Activated naive CD4-positive, alpha-beta T cell treated with anti-CD3 and anti-CD28 coated beads for 36 hours (primary cell): ENCODE data around the gene COL4A1. TPM values are rescaled to one million over a fixed set of nuclear protein-coding genes. Genes with fewer than 3 reads are reported as not detected.
A peak's percentile ranks its signal among the peaks of the same experiment; 100 is the strongest.

Experiments used
- CTCF ChIA-PET: fragments of 350-600 bp; sonication (Branson Sonifier 250); formaldehyde crosslinking; loops from one replicate; lab custom pipeline; 2021; ENCODE audit warnings: antibody characterized with exemption; lab: Charles Lee
- DNase-seq: peaks from one replicate; pipeline ENCODE4 v3.0.0-alpha.2; 2020
- H3K27ac Mint-ChIP-seq: one replicate; pipeline ENCODE4 v1.8.0; 2021; ENCODE audit warnings: mild to moderate bottlenecking, mixed read lengths
- H3K27me3 Mint-ChIP-seq: one replicate; pipeline ENCODE4 v1.8.0; 2021; ENCODE audit warnings: low read depth, mixed read lengths
- H3K36me3 Mint-ChIP-seq: one replicate; pipeline ENCODE4 v1.8.0; 2021; ENCODE audit warnings: low read depth, mixed read lengths
- H3K4me1 Mint-ChIP-seq: one replicate; pipeline ENCODE4 v1.8.0; 2021; ENCODE audit warnings: low read depth, mixed read lengths
- H3K4me3 Mint-ChIP-seq: one replicate; pipeline ENCODE4 v1.8.0; 2021; ENCODE audit warnings: mild to moderate bottlenecking, moderate library complexity, mixed read lengths
- H3K9me3 Mint-ChIP-seq: one replicate; pipeline ENCODE4 v1.8.0; 2021; ENCODE audit warnings: mixed read lengths
- intact Hi-C: fragments of 100-400 bp; cut with micrococcal nuclease; formaldehyde crosslinking; loops from one replicate; pipeline ENCODE4 v1.15.1; 2023
- total RNA-seq, 2 experiments: library from RNA; stranded (reverse); gene quantifications; one replicate each; pipeline ENCODE4 v1.2.3, GENCODE V29; 2021

COL4A1 gene
- total RNA-seq = under 1 TPM in 1 of 2 experiments, not detected in 1; 0.07 TPM

DNA sequence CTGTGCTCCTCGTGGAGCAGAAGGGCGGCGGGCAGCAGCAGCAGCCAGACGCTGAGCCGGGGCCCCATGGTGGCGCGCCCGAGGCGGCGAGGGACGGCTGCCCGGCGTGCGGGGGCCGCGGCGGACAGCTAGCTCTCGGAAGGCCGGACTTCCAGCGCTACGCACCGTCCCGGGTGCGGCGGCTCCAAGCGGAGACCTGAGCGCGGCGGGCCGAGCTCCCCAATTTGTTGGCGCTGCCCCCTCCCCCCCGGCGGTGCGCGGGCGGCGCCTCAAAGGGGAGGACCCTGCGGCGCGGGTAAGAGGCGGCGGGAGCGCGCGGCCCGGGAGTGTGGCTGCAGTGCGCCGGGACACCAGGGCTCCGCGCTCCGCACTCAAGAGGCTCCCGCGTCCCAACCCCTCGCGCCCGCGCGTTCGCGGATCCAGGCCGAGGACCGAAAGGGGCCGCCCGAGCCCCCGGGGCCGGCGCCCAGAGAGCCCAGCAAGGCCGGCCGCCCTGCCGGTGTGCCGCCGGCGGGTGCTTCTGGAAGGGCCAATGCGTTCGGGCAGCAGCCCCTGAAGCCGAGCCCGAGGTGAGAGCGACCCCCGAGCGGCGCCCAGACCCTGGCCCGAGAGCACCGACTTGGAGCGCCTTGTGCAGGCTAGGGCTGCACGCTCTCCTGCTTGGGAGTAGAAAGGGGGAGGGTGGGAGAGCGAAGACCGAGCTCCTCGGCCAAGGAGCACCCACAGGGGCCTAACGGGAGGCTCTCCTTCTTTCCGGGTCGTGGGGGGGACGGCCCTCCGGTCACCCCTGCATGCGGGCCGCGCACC, at the start of gene COL4A1, which contains the start of gene COL4A2:
COL4A1 (minus strand) TSS at position 198 of the 807 bp plus-strand sequence; CDS start at position 68, 130 bp downstream.
COL4A2 (plus strand) TSS at position 325 of the 807 bp plus-strand sequence. CDS start 620 bp downstream, outside the sequence.
- CTCF ChIA-PET = no interaction called here
- Mint-ChIP-seq H3K36me3 (no peaks in the 10 kb centered on the region), H3K9me3 (no peaks in the 10 kb centered on the region), H3K4me3 (peak within 1 kb of the TSS; percentile 28), H3K4me1 (peaks cover 13% of the 10 kb centered on the region), H3K27me3 (peaks cover 68% of the 10 kb centered on the region), H3K27ac (no peak within 1 kb of the TSS)
- intact Hi-C loops = no loop called here
- DNase-seq = no peak

DNA sequence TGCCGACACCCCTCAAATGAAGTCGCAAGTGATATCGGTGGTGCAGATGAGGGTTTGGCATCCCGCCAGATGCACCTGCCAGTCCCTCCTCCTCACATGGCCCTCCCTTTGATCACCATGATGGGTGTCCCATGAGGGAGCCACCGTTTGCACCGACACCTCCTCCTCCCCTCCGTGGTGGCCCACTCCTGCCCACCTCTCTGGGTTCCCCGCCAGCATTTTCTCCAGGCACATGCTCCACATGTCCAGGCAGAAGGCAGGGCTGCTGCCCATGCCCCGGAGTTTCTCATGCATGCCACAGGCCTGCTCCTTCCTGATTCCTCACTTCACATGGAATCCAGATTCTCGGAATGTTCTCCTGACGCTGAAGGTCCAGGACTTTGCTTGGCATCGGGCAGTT, 49.4 kb upstream of the COL4A1 start:
- H3K27ac Mint-ChIP-seq = no peak overlapping the region
- no peak for DNase-seq
- H3K9me3 Mint-ChIP-seq = no peaks in the 10 kb centered on the region
- intact Hi-C loops = no loop called here
- no peaks in the 10 kb centered on the region for H3K27me3 Mint-ChIP-seq
- H3K4me3 Mint-ChIP-seq = no peak overlapping the region
- CTCF ChIA-PET = no interaction called here
- peaks cover 5% of the 10 kb centered on the region for H3K4me1 Mint-ChIP-seq
- no peaks in the 10 kb centered on the region for H3K36me3 Mint-ChIP-seq

DNA sequence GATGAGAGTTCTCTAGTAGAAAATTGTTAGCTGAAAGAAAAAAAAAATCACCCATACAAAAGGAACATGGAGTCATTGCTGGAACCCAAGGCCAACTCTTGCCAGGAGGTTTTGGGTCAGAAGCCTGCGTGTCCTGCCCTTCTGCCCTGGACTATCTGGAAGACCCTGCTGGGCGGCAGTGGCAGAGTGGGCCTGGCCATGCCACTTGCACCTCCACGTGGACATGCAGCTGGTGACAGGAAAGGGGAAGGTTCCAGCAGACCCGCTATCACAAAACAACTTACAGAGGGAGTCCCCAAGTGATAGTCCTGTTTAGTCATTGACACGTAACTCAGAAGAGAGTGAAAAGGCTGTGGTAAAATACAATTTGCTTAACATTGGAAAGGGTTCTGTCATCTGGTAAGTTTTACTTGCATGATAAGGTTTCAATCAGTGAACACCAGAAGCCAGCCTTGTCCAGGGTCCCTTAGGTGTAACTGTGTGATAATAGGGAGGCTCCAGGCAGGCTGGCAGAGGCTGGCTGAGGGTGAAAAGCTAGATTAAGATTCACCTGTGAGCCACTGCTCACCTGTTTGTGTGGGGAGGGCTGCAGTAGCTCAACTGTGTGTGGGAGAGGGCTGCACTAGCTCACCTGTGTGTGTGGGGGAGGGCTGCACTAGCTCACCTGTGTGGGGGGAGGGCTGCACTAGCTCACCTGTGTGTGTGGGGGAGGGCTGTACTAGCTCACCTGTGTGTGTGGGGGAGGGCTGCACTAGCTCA, 47.9 kb upstream of the COL4A1 start:
- H3K27ac Mint-ChIP-seq = peak overlapping the region; percentile 61
- CTCF ChIA-PET = interaction anchor here (1.1 kb wide), 1 partner anchor 32 kb away, joined by 3 read pairs; no protein-coding TSS in a partner anchor
- H3K27me3 Mint-ChIP-seq = peaks cover 2% of the 10 kb centered on the region
- H3K36me3 Mint-ChIP-seq = no peaks in the 10 kb centered on the region
- peaks cover 5% of the 10 kb centered on the region for H3K4me1 Mint-ChIP-seq
- no peaks in the 10 kb centered on the region for H3K9me3 Mint-ChIP-seq
- intact Hi-C loops = loop anchor here (2.0 kb wide), 1 partner anchor 28 kb away; no protein-coding TSS in a partner anchor
- peak; percentile 15 for DNase-seq
- H3K4me3 Mint-ChIP-seq = no peak overlapping the region

DNA sequence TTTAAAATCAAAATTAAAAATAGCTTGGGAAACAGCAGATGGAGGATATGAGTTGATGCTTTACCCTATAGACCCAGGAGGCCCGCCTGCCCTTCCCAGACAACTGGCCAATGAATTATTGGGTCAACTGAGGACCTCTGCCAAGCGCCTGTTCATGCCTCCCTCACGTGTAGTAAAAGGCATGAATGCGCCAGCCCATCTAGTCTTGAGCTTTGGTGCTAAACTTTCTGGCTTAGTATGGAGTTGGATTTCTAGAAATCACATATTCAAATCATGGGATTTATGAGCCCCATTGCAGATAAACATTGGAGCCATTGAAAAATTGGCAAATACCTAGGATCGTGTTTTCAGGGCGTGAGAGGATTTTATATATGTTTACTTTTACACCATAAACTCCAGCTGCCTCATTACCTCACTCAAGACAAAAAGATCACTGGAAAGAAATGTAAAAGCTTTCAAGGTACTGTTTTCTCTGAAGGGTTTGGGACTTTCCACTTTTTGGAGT, 47.2 kb upstream of the COL4A1 start:
- Mint-ChIP-seq H3K27me3 (peaks cover 3% of the 10 kb centered on the region), H3K36me3 (no peaks in the 10 kb centered on the region), H3K4me1 (peaks cover 5% of the 10 kb centered on the region), H3K4me3 (no peak overlapping the region), H3K27ac (peak overlapping the region; percentile 61), H3K9me3 (no peaks in the 10 kb centered on the region)
- intact Hi-C loops = loop anchor here (2.0 kb wide), 1 partner anchor 29 kb away; no protein-coding TSS in a partner anchor
- CTCF ChIA-PET = interaction anchor here (1.1 kb wide), 1 partner anchor 31 kb away, joined by 3 read pairs; no protein-coding TSS in a partner anchor
- DNase-seq = no peak

DNA sequence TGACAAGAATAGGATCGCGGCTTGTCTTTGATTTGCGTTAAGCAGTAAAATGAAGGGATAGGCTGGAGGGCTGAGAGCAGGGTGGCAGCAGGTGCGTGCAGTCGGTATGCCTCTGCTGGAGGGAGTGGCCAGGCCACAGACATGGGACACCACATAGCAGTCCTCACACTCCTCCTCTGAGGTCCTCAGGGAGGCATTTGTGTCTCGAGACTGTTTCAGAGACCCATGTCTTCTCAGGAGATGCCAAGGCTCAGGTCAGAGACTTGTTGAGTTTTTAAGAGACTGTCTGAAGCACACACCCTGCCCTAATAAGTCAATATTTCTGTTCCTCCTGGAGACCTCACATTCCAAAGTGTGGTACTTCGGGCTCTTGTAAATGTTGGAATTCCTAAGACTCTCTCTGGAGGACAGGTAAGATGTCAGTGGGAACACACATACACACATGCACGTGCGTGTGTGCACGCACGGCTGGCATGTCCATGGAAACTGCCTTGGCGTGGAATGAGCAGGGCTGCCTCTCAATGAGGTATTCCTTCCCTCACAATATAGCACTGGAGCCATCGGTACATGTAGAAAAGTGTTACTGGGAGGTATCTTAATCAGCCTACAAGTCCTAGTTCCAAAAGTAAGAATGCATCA, 46.5 kb upstream of the COL4A1 start:
- Mint-ChIP-seq H3K9me3 (no peaks in the 10 kb centered on the region), H3K36me3 (no peaks in the 10 kb centered on the region), H3K4me3 (no peak overlapping the region), H3K27ac (no peak overlapping the region), H3K4me1 (peaks cover 5% of the 10 kb centered on the region), H3K27me3 (peaks cover 3% of the 10 kb centered on the region)
- no peak for DNase-seq
- CTCF ChIA-PET = no interaction called here
- intact Hi-C loops = no loop called here

DNA sequence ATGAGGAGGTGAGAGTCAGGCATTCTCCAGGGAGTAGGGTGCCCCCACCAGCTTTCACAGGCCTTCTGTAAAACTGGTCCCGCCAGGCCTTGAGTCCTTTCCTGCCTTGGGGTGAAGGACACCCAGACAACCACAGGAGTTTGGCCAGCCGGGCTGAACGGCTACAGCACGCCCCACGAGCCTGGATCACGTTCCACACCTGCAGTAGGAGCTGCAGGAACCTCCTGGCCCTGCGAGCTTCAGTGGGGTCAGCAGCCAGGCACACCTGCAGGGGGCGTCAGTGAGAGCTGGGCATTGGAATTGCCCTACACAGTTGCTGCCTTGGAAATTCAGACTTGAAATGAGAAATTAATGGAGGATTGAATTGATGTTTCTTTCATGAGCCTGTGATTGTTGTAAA, 45.8 kb upstream of the COL4A1 start:
- Mint-ChIP-seq H3K4me3 (no peak overlapping the region), H3K36me3 (no peaks in the 10 kb centered on the region), H3K9me3 (no peaks in the 10 kb centered on the region), H3K27ac (no peak overlapping the region), H3K4me1 (peaks cover 5% of the 10 kb centered on the region), H3K27me3 (peaks cover 3% of the 10 kb centered on the region)
- intact Hi-C loops = no loop called here
- CTCF ChIA-PET = interaction anchor here (0.5 kb wide), 1 partner anchor 76 kb away, joined by 3 read pairs; no protein-coding TSS in a partner anchor
- DNase-seq = no peak

DNA sequence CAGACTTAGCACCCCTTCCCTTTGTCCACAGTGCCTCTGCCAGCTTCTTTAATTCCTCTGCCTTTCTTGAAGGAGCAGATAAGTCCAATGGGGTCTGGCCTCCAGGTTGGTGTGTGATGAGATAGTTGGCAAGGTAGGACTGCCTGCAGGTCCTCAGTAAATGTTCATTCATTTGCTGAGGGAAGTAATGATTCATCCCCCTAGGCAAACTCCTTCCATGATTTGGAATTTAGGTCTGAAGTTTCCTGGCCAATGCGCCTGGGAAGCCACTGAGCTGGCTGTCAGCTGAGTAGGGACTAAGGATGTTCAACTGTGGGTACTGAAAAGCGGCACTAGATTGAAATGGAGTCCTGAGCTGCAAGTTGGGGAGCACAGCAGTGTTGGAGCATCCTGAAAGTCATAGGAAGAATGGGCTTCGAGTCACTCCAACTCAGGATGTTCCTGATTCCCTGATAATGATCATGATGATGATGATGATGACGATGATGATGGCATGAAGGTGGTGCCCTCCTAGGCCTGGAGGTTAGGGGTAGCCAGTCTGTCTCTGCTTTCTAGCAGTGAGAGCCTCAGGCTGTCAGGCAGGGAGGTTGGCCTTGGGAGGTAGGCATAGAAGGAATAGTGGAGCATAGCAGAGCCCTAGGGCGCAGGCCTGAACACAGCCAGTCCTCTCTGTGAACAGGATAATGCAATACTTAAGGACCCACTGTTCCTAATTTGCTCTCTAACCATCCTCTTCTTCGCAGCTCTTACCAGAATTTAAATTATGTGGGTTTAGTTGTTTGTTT, 44.9 kb upstream of the COL4A1 start:
- Mint-ChIP-seq H3K27ac (no peak overlapping the region), H3K36me3 (no peaks in the 10 kb centered on the region), H3K4me3 (no peak overlapping the region), H3K4me1 (peaks cover 5% of the 10 kb centered on the region), H3K27me3 (peaks cover 3% of the 10 kb centered on the region), H3K9me3 (no peaks in the 10 kb centered on the region)
- intact Hi-C loops = no loop called here
- DNase-seq = no peak
- CTCF ChIA-PET = interaction anchor here (0.8 to 1.6 kb wide), 2 partner anchors 60 to 190 kb away, joined by 3 to 4 read pairs; no protein-coding TSS in a partner anchor

DNA sequence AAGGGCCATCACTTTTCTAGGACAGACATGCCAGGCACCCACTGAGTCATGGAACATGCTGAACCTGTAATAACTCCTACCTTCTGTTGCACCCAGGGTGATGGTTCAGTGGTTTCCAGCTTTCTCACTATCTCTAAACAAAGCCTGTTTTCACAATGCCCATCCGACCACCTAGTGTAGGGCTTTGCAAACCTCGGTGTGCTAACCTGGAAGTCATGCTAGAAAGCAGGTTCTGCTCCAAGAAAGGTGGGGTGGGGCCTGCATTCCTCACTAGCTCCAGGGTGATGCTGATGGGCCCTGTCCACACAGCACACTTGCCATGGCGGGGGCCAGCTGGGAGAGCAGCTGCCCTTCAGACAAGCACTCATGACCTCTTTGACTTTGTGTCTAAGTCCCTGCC, 43.6 kb upstream of the COL4A1 start:
- no peak for DNase-seq
- intact Hi-C loops = no loop called here
- Mint-ChIP-seq H3K4me3 (no peak overlapping the region), H3K27me3 (peaks cover 3% of the 10 kb centered on the region), H3K27ac (no peak overlapping the region), H3K36me3 (no peaks in the 10 kb centered on the region), H3K4me1 (peaks cover 5% of the 10 kb centered on the region), H3K9me3 (no peaks in the 10 kb centered on the region)
- CTCF ChIA-PET = interaction anchor here (1.6 kb wide), 1 partner anchor 61 kb away, joined by 4 read pairs; no protein-coding TSS in a partner anchor

DNA sequence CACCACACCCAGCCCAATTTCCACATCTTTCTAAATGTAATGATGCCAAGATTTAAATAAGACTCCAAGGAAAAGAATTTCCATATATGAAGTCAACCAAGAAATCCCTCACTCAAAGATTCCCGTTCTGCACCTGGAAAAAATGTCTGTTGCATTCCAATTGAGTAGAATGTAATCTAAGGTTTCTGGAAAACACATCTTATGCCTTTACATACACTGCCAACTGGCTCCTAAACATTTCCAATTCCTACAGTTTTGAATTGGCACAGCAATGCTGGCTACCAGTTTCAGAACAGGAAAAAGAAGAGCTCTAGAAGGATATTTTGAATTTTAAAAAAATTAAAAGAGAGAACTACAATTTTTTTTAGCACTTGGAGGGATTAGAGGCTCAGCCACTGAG, 43.1 kb upstream of the COL4A1 start:
- H3K9me3 Mint-ChIP-seq = no peaks in the 10 kb centered on the region
- H3K4me3 Mint-ChIP-seq = no peak overlapping the region
- H3K36me3 Mint-ChIP-seq = no peaks in the 10 kb centered on the region
- H3K27ac Mint-ChIP-seq = no peak overlapping the region
- H3K4me1 Mint-ChIP-seq = peaks cover 4% of the 10 kb centered on the region
- H3K27me3 Mint-ChIP-seq = peaks cover 3% of the 10 kb centered on the region
- CTCF ChIA-PET = no interaction called here
- intact Hi-C loops = no loop called here
- DNase-seq = no peak

DNA sequence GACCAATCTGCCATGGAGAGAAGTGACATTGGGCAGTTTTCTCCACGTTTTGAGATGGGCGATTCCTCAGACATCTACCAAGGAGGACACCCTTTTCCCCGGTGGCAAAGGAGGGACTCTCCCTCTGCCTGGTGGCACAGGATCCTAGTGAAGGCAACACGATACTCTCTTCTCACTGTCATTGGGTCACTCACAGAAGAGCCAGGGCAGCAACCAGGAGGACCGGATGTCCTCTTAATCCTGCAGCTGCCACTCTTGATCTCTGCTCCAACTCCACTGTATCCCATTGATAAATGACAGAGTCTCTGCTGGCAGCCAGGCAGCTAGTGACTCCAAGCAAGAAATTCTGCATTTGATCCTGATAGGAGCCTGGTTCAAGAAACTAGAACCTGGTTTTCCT, 42.3 kb upstream of the COL4A1 start:
- H3K4me3 Mint-ChIP-seq = no peak overlapping the region
- no peak for DNase-seq
- H3K27ac Mint-ChIP-seq = no peak overlapping the region
- intact Hi-C loops = no loop called here
- no peaks in the 10 kb centered on the region for H3K9me3 Mint-ChIP-seq
- no peaks in the 10 kb centered on the region for H3K4me1 Mint-ChIP-seq
- CTCF ChIA-PET = no interaction called here
- H3K27me3 Mint-ChIP-seq = peaks cover 3% of the 10 kb centered on the region
- no peaks in the 10 kb centered on the region for H3K36me3 Mint-ChIP-seq

DNA sequence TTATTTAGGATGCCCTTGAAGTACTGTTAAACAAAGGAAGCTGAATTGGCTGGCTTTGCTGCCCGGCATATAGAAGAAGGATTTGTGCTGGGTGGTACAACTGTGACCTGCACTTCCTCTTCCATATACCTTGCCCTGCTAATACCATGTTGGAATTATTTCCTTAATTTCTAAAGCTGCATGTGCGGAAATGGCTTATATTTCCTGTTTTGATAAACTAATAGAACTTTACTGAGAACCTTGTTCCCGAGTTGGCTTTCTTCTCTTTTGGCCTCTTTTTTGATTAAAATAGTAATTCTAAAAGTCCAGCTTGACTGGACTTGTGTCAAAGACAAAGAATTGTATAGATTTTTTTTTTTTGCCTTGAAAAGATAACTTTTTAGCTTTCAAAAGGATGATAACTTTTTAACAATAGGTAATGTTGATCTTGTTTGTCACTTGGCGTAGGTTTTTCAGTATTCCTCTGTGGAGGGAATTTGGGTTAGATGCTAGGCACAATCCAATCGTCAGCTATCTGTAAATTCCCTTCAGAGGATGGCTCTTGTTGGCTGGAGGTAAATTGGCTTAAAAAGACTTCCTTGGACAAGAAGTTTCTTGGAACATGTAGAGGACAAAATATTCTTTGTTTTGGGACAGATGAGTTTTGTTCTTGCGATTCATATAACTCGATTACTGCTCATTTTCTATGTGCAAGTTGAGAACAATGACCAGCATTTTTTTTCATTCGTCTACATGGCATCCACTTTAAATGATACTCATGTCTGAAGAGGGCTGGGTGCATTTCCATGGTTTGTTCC, 41.5 kb upstream of the COL4A1 start:
- Mint-ChIP-seq H3K4me1 (no peaks in the 10 kb centered on the region), H3K27me3 (peaks cover 3% of the 10 kb centered on the region), H3K4me3 (no peak overlapping the region), H3K27ac (no peak overlapping the region), H3K36me3 (no peaks in the 10 kb centered on the region), H3K9me3 (no peaks in the 10 kb centered on the region)
- intact Hi-C loops = no loop called here
- CTCF ChIA-PET = interaction anchor here (0.6 kb wide), 1 partner anchor 217 kb away, joined by 3 read pairs; no protein-coding TSS in a partner anchor
- no peak for DNase-seq
